IgD-negative memory B cell (primary cell): ENCODE measurements around the gene ZNF580. TPM values are rescaled to one million over a fixed set of nuclear protein-coding genes. Genes with fewer than 3 reads are reported as not detected.

Source experiments
- polyA plus RNA-seq: library from polyadenylated mRNA; unstranded; fragments of 300-500 nt; fragmentation: Illumina TruSeq; gene quantifications from one replicate; pipeline ENCODE4 v1.2.3, GENCODE V29; 2021

The ZNF580 gene
- polyA plus RNA-seq, 1 donor from 2014 or later: 38.4 TPM

Other genes starting within 250 kb of the ZNF580 start
- gene UBE2S, start 233.2 kb upstream of the ZNF580 start, polyA plus RNA-seq: 37.6 TPM
- not detected for gene SHISA7, start 197.7 kb upstream of the ZNF580 start, polyA plus RNA-seq
- gene ISOC2, start 179.4 kb upstream of the ZNF580 start, polyA plus RNA-seq: 40.0 TPM
- not detected for gene C19orf85, start 176.3 kb upstream of the ZNF580 start, polyA plus RNA-seq
- gene ZNF628, start 164.4 kb upstream of the ZNF580 start, polyA plus RNA-seq: 0.34 TPM
- gene NAT14, start 155.8 kb upstream of the ZNF580 start, polyA plus RNA-seq: 6.1 TPM
- not detected for gene SSC5D, start 152.6 kb upstream of the ZNF580 start, polyA plus RNA-seq
- not detected for gene SBK2, start 103.9 kb upstream of the ZNF580 start, polyA plus RNA-seq
- gene SBK3, start 95.5 kb upstream of the ZNF580 start, polyA plus RNA-seq: not detected
- gene ZNF579, start 60.2 kb upstream of the ZNF580 start, polyA plus RNA-seq: 0.79 TPM
- gene FIZ1, start 41.5 kb upstream of the ZNF580 start, polyA plus RNA-seq: 3.1 TPM
- gene ZNF524, start 40.7 kb upstream of the ZNF580 start, polyA plus RNA-seq: 49.6 TPM
- 0.36 TPM for gene ZNF865, start 35.4 kb upstream of the ZNF580 start, polyA plus RNA-seq
- gene ZNF784, start 16.4 kb upstream of the ZNF580 start, polyA plus RNA-seq: 2.4 TPM
- gene ZNF581, start 2.6 kb downstream of the ZNF580 start, polyA plus RNA-seq: 79.3 TPM
- gene CCDC106, start 7.2 kb downstream of the ZNF580 start, polyA plus RNA-seq: 16.0 TPM
- gene U2AF2, start 14.0 kb downstream of the ZNF580 start, polyA plus RNA-seq: 14.2 TPM
- 29.9 TPM for gene EPN1, start 34.2 kb downstream of the ZNF580 start, polyA plus RNA-seq
- not detected for gene NLRP9, start 97.4 kb downstream of the ZNF580 start, polyA plus RNA-seq
- not detected for gene RFPL4A, start 118.1 kb downstream of the ZNF580 start, polyA plus RNA-seq
- not detected for gene RFPL4AL1, start 128.1 kb downstream of the ZNF580 start, polyA plus RNA-seq
- gene NLRP11, start 191.0 kb downstream of the ZNF580 start, polyA plus RNA-seq: 0.20 TPM
- not detected for gene NLRP4, start 195.5 kb downstream of the ZNF580 start, polyA plus RNA-seq